NCI-H2227 treated with DMSO at 0.1 percent for 48 hours (cell line): ENCODE data around the gene KCNIP4.

Source experiments
- DNase-seq: peaks from one replicate; lab custom pipeline; 2025; lab: John Stamatoyannopoulos, UW

Gene KCNIP4

GRCh38 chr4:21763855-21764254 lies 184.7 kb downstream of the KCNIP4 start:
- DNase-seq, result no peak

DNA sequence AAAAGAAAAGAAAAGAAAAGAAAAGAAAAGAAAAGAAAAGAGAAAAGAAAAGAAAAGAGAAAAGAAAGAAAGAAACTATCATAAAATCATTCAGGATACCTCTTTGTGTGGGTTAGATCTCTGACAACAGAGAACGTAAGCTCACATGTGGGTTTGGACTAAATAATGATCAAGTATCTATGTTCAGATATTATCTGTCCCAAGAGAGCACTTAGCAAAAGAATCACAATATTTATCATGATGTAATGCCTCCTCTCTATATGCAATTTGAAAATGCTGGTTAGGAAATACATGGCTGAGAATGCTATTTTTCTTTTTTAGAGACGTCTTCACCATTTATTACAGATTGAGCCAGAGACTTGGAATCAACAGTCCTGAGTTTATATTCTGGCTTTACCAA lies 191.3 kb downstream of the KCNIP4 start:
- no peak for DNase-seq

DNA sequence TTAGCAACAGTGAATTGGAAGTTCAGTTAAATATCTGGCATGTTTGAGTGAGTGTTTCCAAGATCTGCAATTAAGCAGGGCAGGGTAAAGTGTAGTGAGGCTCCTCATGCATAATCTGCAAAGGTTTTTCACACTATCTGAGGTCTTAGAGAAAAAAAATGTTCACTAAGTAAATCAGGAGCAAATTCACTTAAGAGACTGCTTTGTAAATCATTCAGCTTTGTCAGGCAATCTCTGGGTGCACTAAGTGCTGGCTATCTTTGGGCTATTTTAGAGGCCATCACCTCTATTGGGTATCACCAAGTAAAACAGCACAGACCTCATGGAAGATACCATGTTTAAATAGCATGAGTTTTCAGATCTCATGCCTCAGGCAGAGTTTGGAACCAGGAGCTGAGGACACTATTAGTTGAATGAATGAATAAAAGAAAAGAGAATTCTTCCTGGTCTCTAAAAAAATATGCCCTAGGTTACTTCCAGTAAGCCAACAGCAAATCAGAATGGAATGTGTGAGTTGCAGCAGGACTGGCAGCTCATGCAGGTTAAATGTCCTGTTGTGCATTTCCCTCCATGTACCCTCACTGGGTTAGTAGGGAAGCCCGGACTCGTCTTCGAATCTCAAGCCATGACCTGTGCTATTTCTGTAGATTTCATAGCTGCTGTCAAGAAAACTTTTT lies 195.3 kb downstream of the KCNIP4 start:
- DNase-seq, result no peak

- no peak for DNase-seq
Measured at GRCh38 chr4:21752616-21753015, 196.0 kb downstream of the KCNIP4 start.

GRCh38 chr4:21749924-21750323 lies 198.6 kb downstream of the KCNIP4 start:
- DNase-seq, result no peak

- DNase-seq, result no peak
Measured at GRCh38 chr4:21749412-21749811, 199.2 kb downstream of the KCNIP4 start.

- no peak for DNase-seq
Measured at GRCh38 chr4:21744046-21744445, 204.5 kb downstream of the KCNIP4 start.

DNA sequence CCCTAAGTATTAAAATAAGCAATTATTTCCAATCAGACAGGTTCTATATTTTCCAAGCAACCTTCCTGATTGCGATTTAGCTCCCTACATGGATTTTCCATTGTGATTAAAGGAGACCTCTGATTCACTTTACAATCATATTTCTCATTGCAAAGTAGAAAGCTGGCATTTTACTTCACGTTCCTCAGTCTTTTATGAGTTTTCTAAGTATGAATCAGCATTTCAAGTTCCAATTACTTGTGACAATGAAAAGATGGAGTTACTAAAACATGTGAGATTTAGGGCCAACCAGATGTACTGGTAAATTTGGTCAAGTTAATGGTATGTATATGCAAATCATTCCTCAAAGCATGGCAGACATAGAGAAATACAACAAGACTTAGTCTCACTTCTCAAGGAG lies 206.2 kb downstream of the KCNIP4 start:
- DNase-seq, result no peak

DNA sequence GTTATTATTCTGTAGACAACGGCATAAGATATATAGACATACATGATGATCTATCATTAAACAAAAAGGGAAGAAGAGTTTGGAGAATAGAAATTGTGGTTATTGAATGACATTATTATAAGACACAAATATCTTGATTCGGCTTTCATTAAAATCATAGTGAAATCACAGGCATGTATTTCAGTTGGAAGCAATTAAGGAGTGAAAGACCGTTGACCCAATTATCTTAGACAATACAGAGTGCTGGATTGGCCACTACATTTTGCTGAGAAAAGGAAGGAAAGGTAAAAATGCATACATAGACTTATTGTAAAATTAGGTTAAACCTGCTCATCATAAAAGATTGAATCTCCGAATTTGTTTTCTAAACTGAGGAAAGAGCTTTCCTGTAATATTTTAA lies 209.8 kb downstream of the KCNIP4 start:
- DNase-seq, result no peak

GRCh38 chr4:21735866-21736265 lies 212.7 kb downstream of the KCNIP4 start:
- DNase-seq, result no peak

DNA sequence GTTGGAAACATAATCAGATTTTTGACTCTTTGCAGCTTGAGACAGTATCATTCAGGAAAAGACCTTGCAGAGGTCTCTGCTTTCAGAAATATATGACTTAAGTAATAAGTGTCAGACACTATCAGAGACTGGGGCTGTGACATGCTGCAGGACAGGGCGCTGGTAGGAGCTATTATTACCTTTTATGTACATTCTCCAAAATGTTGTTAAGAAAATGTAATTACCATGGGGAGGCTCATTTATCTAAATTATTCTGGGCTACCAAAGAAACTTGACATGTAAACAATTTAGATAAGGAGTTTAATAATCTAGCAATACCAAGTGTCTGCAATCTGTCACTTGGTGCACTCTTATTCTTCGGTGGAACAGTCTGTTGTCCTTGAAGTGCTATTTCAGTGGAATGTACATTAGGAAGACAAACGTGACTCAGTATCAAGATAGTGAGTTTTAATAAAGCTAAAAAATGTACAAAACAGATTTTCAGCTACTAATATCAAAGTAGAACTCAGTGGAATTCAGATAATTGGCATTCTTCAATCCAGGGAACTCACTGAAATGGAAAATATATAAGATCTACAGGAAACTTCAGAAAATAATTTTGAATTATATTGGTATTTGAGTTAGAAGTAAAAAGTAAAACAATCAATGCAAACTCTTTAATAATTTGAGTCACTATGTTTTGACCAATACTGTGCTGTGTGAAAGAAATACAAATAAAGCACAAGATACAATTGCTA lies 214.5 kb downstream of the KCNIP4 start:
- DNase-seq, result no peak

DNA sequence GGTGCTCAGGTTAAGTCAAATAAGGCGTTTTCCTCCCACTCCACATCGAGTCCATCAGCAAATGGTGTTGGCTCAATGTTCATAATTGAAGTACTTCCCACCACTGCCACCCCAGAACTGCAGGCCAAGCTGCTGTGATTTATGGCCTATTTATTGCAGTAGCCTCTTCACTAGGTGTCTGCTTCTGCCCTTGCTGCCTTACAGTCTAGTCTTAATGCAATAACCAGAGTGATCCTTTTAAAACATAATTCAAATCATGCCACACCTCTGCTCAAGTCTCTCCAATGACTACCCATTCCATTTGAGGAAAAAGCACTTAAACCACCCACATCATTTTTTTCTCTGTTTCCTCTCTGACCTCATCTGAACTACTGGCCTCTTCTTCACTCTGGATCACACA lies 220.3 kb downstream of the KCNIP4 start:
- no peak for DNase-seq

- no peak for DNase-seq
Measured at GRCh38 chr4:21726255-21726815, 222.2 kb downstream of the KCNIP4 start.

GRCh38 chr4:21722157-21722839 lies 226.3 kb downstream of the KCNIP4 start:
- no peak for DNase-seq

- DNase-seq, result no peak
Measured at GRCh38 chr4:21716531-21716930, 232.0 kb downstream of the KCNIP4 start.

- DNase-seq, result no peak
Measured at GRCh38 chr4:21710179-21710835, 238.3 kb downstream of the KCNIP4 start.

DNA sequence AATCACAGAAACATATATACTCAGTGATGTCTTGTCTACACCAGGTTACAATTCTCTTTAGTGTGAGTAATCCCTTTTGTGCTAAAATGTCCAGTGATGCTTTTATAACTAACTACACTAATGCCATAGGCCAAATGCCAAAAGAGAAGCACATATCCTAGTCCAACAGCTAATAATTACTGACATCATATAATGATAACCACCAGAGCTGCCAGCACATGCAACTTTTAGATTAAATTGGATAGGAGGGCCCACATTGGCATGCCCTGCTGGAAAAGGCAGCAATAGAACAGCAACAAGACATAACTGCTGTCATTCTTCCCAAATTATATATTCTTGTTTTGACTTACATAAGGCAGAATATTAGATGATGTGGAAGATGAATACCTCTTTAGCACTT lies 238.8 kb downstream of the KCNIP4 start:
- no peak for DNase-seq

DNA sequence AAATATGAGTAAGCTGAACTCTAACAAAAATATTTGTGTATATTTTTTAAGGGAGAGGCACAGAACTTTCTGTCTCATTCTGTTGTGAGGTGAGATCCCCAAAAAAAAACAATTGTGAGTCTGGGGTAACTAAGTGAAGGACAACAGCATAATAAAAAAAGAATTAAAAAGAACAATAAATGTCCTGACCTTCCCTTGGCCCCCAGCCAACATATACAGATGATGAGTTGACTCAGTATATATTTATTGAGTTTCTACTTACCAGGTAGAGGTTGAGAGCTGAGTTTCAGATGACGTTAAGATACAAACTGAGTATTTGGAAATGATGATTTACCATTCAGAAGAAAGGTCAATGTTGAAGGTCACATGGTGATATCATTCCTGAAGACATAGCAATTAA lies 239.5 kb downstream of the KCNIP4 start:
- DNase-seq, result no peak

- DNase-seq, result no peak
Measured at GRCh38 chr4:21699446-21699845, 249.1 kb downstream of the KCNIP4 start.

DNA sequence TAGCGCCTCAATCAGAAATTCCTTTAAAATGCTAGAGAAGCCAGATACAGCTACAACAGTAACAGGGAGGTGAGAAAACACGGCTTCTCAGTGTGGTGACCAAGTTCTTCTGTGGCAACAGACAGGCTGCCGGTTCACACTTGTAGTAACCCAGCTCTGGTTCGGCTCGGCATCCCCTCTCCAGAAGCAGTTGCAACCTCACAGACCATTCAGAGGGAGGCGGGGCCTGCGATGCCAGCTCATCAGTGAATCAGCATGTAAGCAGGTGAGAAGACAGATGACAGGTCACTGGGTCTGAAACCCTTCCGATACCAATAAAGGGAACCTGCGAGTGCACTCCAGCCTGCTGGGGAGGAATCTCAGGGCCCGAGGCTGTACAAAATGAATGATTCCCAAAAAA lies 251.0 kb downstream of the KCNIP4 start:
- no peak for DNase-seq

- DNase-seq, result no peak
Measured at GRCh38 chr4:21695141-21695540, 253.4 kb downstream of the KCNIP4 start.

DNA sequence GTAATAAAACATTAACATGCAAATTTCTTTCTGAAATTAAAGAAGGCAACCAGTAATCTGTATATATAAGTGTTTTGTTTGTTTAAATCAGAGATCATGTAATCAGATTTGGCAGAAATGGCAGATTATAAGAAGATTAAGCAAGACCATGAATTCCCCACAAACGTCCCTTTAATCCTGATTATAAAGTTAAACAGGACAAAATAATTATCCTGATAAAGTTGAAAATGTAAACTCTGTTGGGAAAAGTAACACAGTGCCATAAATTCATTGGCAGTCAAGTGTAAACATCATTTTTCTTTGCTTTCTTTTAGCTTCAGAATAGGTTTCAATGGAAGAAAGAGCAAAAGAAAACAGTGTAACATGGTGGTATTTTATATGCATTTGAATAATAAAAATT lies 256.3 kb downstream of the KCNIP4 start:
- DNase-seq, result no peak
